Body of pancreas (tissue), 4 donors: Measurements from ENCODE around the gene ZNF287. TPM values are rescaled to one million over a fixed set of nuclear protein-coding genes. Genes with fewer than 3 reads are reported as not detected.
"Not testable (repeated sequence)": the region's sequence is repeated elsewhere in the genome, so short reads cannot be mapped to it uniquely, and the experiment has no call there.

ENCODE experiments used
- ATAC-seq: fragments of 150-250 bp; one replicate; pipeline ENCODE4 v1.9.1; 2016
- DNase-seq, 4 donors: peaks; one replicate each; pipeline ENCODE4 v3.0.0-alpha.2; 2019
- H3K27ac ChIP-seq, 4 donors: fragments of 200-600 bp; sonication (generic); 1 replicate in 3 of 4; 2 replicates in 1 of 4; pipeline versions ENCODE4 v1.5.1 to v1.6.1; 2016 to 2019; ENCODE audit warnings: mild to moderate bottlenecking in 1 of 4, mixed read lengths in 1 of 4, moderate library complexity in 1 of 4
- H3K27me3 ChIP-seq, 2 donors: fragments of 200-600 bp; sonication (generic); one replicate each; pipeline ENCODE4 v1.6.0; 2016; ENCODE audit warnings: mild to moderate bottlenecking in 1 of 2
- H3K36me3 ChIP-seq, 2 donors: fragments of 200-600 bp; sonication (generic); replicated peaks in 1 of 2; 2 replicates each; pipeline ENCODE4 v1.5.1; 2016; ENCODE audit warnings: low read depth in 2 of 2; ENCODE audit not compliant: insufficient read depth in 1 of 2
- H3K4me1 ChIP-seq: fragments of 200-600 bp; sonication (generic); one replicate; pipeline ENCODE4 v1.6.0; 2016
- H3K4me3 ChIP-seq, 2 donors: fragments of 200-600 bp; sonication (generic); 1 replicate in 1 of 2; 2 replicates in 1 of 2; pipeline ENCODE4 v1.5.1; 2016 to 2019
- H3K9me3 ChIP-seq, 3 donors: fragments of 200-600 bp; sonication (generic); 1 replicate in 2 of 3; 2 replicates in 1 of 3; pipeline ENCODE4 v1.5.1; 2016
- POLR2A ChIP-seq, 3 donors: fragments of 450-650 bp; IDR thresholded peaks; one replicate each; pipeline ENCODE4 v1.6.1; 2016; ENCODE audit warnings: antibody characterized with exemption in 3 of 3, mild to moderate bottlenecking in 2 of 3
- WGBS, 2 donors: methylation state at CpG; one replicate each; pipeline ENCODE4 v1.1.5; 2017; 5-methylcytosine and 5-hydroxymethylcytosine counted together
- intact Hi-C: fragments of 100-400 bp; cut with DNase I; formaldehyde crosslinking; loops from one replicate; pipeline ENCODE4 v1.15.1; 2023
- total RNA-seq, 2 donors: library from RNA; depleted of rRNA; stranded (reverse); fragments of >200 nt; gene quantifications; one replicate each; pipeline ENCODE4 v1.1.0, GENCODE V29; 2016
- TF ChIP-seq, protein P1 (sequence below), 7 experiments: fragments of 450-650 bp in 4 of 7; fragments of 200-600 bp in 3 of 7; sonication (generic) in 3 of 7; IDR thresholded peaks; one replicate each; pipeline ENCODE4 v1.5.1; 2016 to 2019; ENCODE audit warnings: antibody characterized with exemption in 7 of 7

ZNF287 gene
- total RNA-seq, 2 donors from 2014 or later, result 4.4 to 7.6 TPM

DNA sequence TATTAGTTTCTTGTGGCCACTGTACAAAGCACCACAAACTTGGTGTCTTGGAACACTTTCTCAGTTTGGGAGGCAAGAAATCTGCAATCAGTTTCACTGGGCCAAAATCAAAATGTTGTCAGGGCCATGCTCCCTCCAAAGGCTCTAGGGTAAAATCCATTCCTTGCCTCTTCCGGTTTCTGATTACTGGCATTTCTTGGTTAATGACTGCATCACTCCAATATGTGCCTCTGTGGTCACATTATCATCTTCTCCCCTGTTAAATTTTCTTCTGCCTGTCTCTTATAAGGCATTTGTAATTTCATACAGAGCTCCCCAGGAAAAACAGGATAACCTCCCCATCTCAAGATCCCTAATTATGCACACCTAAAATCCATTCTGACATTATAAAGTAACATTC is 34.8 kb downstream of the ZNF287 start:
- H3K36me3 ChIP-seq, result no peaks in the 10 kb centered on the region
- no peak for TF ChIP-seq POLR2A (IDR thresholded peaks at IDR 0.05)
- TF ChIP-seq, protein P1, sequence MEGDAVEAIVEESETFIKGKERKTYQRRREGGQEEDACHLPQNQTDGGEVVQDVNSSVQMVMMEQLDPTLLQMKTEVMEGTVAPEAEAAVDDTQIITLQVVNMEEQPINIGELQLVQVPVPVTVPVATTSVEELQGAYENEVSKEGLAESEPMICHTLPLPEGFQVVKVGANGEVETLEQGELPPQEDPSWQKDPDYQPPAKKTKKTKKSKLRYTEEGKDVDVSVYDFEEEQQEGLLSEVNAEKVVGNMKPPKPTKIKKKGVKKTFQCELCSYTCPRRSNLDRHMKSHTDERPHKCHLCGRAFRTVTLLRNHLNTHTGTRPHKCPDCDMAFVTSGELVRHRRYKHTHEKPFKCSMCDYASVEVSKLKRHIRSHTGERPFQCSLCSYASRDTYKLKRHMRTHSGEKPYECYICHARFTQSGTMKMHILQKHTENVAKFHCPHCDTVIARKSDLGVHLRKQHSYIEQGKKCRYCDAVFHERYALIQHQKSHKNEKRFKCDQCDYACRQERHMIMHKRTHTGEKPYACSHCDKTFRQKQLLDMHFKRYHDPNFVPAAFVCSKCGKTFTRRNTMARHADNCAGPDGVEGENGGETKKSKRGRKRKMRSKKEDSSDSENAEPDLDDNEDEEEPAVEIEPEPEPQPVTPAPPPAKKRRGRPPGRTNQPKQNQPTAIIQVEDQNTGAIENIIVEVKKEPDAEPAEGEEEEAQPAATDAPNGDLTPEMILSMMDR (IDR thresholded peaks at IDR 0.05), result no peak
- intact Hi-C loops, result no loop called here
- H3K9me3 ChIP-seq, result no peaks in the 10 kb centered on the region
- no peak for DNase-seq
- no peak overlapping the region for H3K27ac ChIP-seq
- no peaks in the 10 kb centered on the region for H3K27me3 ChIP-seq
- no peak overlapping the region for H3K4me3 ChIP-seq
- WGBS, 2 donors, result 90 to 94% methylated on average over 1 of the region's 1 CpG
- H3K4me1 ChIP-seq, result peaks cover 8% of the 10 kb centered on the region
- no peak for ATAC-seq

DNA sequence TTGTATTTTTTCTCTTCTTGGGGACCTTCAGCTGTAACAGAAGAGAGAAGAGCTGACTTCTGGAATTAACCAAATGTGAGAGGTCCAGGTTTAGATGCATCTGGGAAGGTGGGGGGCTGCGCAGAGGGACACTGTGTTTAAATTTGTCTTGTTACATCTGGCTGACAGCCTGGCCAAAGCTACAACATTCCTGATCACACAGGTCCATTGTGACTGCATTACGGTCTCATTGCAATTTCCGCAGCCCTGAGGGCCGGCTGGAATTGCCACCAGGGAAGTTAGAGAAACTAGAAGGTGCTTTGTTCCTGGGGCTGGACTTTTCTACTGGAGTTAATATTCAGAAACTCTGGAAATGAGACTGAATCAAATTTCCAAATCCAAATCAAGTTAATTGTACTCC is 39.1 kb downstream of the ZNF287 start:
- intact Hi-C loops, result loop anchor here (10.0 kb wide), 1 partner anchor 145 kb away; the partner anchor contains the start of gene UBB
- H3K4me1 ChIP-seq, result peaks cover under 1% of the 10 kb centered on the region
- ATAC-seq, result no peak
- H3K9me3 ChIP-seq, result no peaks in the 10 kb centered on the region
- no peaks in the 10 kb centered on the region for H3K27me3 ChIP-seq
- no peak overlapping the region for H3K27ac ChIP-seq
- H3K4me3 ChIP-seq, result no peak overlapping the region
- 77 to 81% methylated on average over 3 to 4 of the region's 4 CpGs for WGBS, 2 donors
- no peak for DNase-seq
- no peak for TF ChIP-seq POLR2A (IDR thresholded peaks at IDR 0.05)
- TF ChIP-seq, protein P1 (IDR thresholded peaks at IDR 0.05), result no peak
- no peaks in the 10 kb centered on the region for H3K36me3 ChIP-seq

DNA sequence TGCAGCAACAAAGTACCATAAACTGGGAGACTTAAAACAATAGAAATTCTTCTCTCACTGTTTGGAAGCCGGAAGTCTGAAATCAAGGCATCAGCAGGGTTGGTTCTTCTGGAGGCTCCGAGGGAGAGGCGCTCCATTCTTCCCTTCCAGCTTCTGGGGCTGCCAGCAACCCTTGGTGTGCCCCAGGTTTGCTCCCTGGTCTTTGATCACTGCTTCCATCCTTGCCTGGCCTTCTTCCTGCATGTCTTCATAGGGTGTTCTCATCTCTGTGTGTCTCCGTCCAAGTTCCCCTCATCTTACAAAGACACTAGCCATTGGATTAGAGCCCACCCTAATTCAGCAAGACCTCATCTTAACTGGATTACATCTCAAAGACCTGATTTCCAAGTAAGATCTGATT is 41.7 kb downstream of the ZNF287 start:
- ATAC-seq, result no peak
- H3K27me3 ChIP-seq, result no peaks in the 10 kb centered on the region
- no peak overlapping the region for H3K27ac ChIP-seq
- no peak for TF ChIP-seq POLR2A (IDR thresholded peaks at IDR 0.05)
- TF ChIP-seq, protein P1 (IDR thresholded peaks at IDR 0.05), result no peak
- 63 to 68% methylated on average over 4 of the region's 4 CpGs for WGBS, 2 donors
- no peaks in the 10 kb centered on the region for H3K4me1 ChIP-seq
- H3K9me3 ChIP-seq, result no peaks in the 10 kb centered on the region
- DNase-seq, result no peak
- no peaks in the 10 kb centered on the region for H3K36me3 ChIP-seq
- H3K4me3 ChIP-seq, result no peak overlapping the region
- intact Hi-C loops, result loop anchor here (10.0 kb wide), 1 partner anchor 142 kb away; the partner anchor contains the start of gene UBB

DNA sequence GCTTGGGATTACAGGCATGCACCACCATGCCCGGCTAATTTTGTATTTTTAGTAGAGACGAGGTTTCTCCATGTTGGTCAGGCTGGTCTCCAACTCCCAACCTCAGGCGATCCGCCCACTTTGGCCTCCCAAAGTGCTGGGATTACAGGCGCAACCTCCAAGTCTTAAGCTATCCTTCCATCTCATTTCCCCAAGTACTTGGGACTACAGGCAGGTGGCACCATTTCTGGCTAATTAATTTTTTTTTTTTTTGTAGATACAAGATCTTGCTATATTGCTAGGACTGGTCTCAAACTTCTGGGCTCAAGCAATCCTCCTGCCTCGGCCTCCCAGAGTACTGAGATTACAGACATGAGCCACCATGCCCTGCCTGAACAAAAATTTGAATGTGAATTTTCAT is 43.4 kb downstream of the ZNF287 start:
- not testable (repeated sequence) for H3K27me3 ChIP-seq, ATAC-seq, H3K27ac ChIP-seq, H3K9me3 ChIP-seq, DNase-seq, H3K4me3 ChIP-seq, H3K36me3 ChIP-seq, H3K4me1 ChIP-seq
- WGBS, 2 donors, result 79 to 86% methylated on average over 6 of the region's 6 CpGs
- intact Hi-C loops, result loop anchor here (10.0 kb wide), 1 partner anchor 141 kb away; the partner anchor contains the start of gene UBB

DNA sequence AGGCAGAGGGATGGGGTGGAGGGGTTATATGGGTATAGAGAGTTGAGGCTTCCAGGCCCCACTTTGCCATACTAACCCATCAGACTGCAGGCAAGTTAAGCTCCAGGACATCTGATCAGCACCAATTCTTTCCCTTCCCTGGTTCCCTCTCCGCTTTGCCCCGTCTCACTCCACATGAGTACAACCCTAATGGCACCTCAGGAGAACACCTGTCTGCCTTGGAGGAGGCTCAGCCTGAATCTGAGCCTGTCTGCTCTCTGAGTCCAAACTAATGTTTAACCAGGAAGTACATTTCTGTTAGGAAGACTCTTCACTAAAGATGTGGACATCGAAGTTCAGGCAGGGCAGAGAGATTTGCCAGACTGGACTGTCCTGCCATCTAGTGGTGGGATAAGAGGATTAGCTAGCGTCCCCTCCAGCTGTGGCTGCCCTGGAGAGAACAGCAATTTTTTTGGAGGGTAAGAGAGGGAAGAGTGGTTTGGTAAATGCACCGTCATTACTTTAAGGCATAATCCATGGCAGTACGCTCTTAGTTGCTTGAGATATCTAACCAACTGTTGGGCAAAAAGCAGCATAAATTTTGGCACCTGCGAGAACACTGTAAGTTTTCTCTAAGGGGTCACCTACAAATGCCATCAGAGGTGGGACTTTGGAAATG is 47.8 kb downstream of the ZNF287 start:
- H3K9me3 ChIP-seq, result no peaks in the 10 kb centered on the region
- intact Hi-C loops, result loop anchor here (5.0 to 10.0 kb wide), 2 partner anchors 69 to 136 kb away; partner anchors contain the start of gene UBB
- peaks cover 6% of the 10 kb centered on the region for H3K4me1 ChIP-seq
- H3K4me3 ChIP-seq, result no peak overlapping the region
- H3K27me3 ChIP-seq, result no peaks in the 10 kb centered on the region
- TF ChIP-seq, protein P1 (IDR thresholded peaks at IDR 0.05), result peak; percentile 88 to 97 (median 96)
- TF ChIP-seq POLR2A (IDR thresholded peaks at IDR 0.05), result no peak
- ATAC-seq (peak; percentile 98), DNase-seq (peak; percentile 81 to 89 (median 84))
- 32 to 36% methylated on average over 7 of the region's 7 CpGs for WGBS, 2 donors
- no peak overlapping the region for H3K27ac ChIP-seq
- H3K36me3 ChIP-seq, result no peaks in the 10 kb centered on the region
